H1 (cell line): ENCODE data around the gene PABPC1L. TPM values are rescaled to one million over a fixed set of nuclear protein-coding genes. Genes with fewer than 3 reads are reported as not detected.

Experiments used
- CHD2 ChIP-seq: IDR thresholded peaks from 2 replicates; pipeline ENCODE4 v1.6.1; 2012; ENCODE audit warnings: low read length, improper control_type of control experiment
- CHD7 ChIP-seq: fragments of 300-600 bp; sonication (generic); IDR thresholded peaks from 2 replicates; pipeline ENCODE4 v1.7.1; 2012; ENCODE audit warnings: low read length, moderate library complexity, mild to moderate bottlenecking, inconsistent platforms; ENCODE audit not compliant: insufficient replicate concordance
- EGR1 ChIP-seq: IDR thresholded peaks from 2 replicates; pipeline ENCODE4 v1.6.1; 2011; ENCODE audit warnings: low read depth, low read length, borderline replicate concordance
- EP300 ChIP-seq, 2 experiments: IDR thresholded peaks; 1 replicate in 1 of 2; 2 replicates in 1 of 2; pipeline ENCODE4 v1.6.1; 2011 to 2012; ENCODE audit warnings: low read depth in 2 of 2, low read length in 2 of 2, mild to moderate bottlenecking in 2 of 2, borderline replicate concordance in 1 of 2, inconsistent platforms in 1 of 2, moderate library complexity in 1 of 2
- GTF2F1 ChIP-seq: IDR thresholded peaks from 2 replicates; pipeline ENCODE4 v1.6.1; 2012; ENCODE audit warnings: low read depth, low read length, improper control_type of control experiment, borderline replicate concordance
- NRF1 ChIP-seq: IDR thresholded peaks from 2 replicates; pipeline ENCODE4 v1.6.1; 2011; ENCODE audit warnings: mild to moderate bottlenecking, low read depth, low read length, improper control_type of control experiment
- SAP30 ChIP-seq: fragments of 300-600 bp; sonication (generic); IDR thresholded peaks from 2 replicates; pipeline ENCODE4 v1.7.1; 2012; ENCODE audit warnings: low read length, moderate library complexity, mild to moderate bottlenecking, inconsistent platforms; ENCODE audit not compliant: insufficient read depth, insufficient replicate concordance
- SP4 ChIP-seq: IDR thresholded peaks from 2 replicates; pipeline ENCODE4 v1.6.1; 2012; ENCODE audit warnings: low read length, inconsistent platforms
- TAF1 ChIP-seq: IDR thresholded peaks from 2 replicates; pipeline ENCODE4 v1.6.1; 2011; ENCODE audit warnings: mild to moderate bottlenecking, low read depth, low read length
- TBP ChIP-seq: IDR thresholded peaks from 2 replicates; pipeline ENCODE4 v1.6.1; 2011; ENCODE audit warnings: low read depth, low read length, improper control_type of control experiment
- TEAD4 ChIP-seq: IDR thresholded peaks from 2 replicates; pipeline ENCODE4 v1.6.1; 2012; ENCODE audit warnings: low read depth, low read length, inconsistent platforms, mixed read lengths
- polyA plus RNA-seq, 7 experiments: library from polyadenylated mRNA; depleted of rRNA in 3 of 7; stranded (reverse) in 5 of 7; unstranded in 2 of 7; fragments of >200 nt in 5 of 7; fragments of 200-250 nt in 2 of 7; gene quantifications; 1 replicate in 5 of 7; 2 replicates in 1 of 7; 4 replicates in 1 of 7; pipeline versions ENCODE4 v1.2.1 to v1.2.3, GENCODE V29; 2011 to 2013; ENCODE audit warnings: missing spikeins in 2 of 7, mixed read lengths in 2 of 7
- total RNA-seq: library from RNA; stranded (reverse); fragmentation: NEBNext Ultra II Directional; extraction: Animal tissue kit (Norgen Biotek cat#: 25700); gene quantifications from 2 replicates; pipeline ENCODE4 v1.2.1, GENCODE V29; 2021
- TF ChIP-seq, protein P1 (sequence below): IDR thresholded peaks from 2 replicates; pipeline ENCODE4 v1.6.1; 2012; ENCODE audit warnings: inconsistent platforms

PABPC1L gene
- total and polyA plus RNA-seq, 2 of the 8 experiments (the other 6 are each of a cell fraction or from before 2014, with no cell fraction given), result 61.1 to 108 TPM

- TF ChIP-seq CHD7, result no peak
- no peak for TF ChIP-seq EP300 (IDR thresholded peaks at IDR 0.05; ENCODE audit: borderline replicate concordance in 1 of 2, low read depth in 2 of 2, low read length in 2 of 2)
- TF ChIP-seq CHD2, result no peak
- TF ChIP-seq TEAD4, result no peak
- no peak for TF ChIP-seq SP4
- no peak for TF ChIP-seq NRF1
- TF ChIP-seq, protein P1, sequence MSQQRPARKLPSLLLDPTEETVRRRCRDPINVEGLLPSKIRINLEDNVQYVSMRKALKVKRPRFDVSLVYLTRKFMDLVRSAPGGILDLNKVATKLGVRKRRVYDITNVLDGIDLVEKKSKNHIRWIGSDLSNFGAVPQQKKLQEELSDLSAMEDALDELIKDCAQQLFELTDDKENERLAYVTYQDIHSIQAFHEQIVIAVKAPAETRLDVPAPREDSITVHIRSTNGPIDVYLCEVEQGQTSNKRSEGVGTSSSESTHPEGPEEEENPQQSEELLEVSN, result no peak
- TF ChIP-seq TBP, result no peak
- no peak for TF ChIP-seq EGR1
- TF ChIP-seq SAP30, result no peak
- TF ChIP-seq TAF1, result no peak
- TF ChIP-seq GTF2F1, result no peak
Measured at GRCh38 chr20:44894959-44895358, 14.9 kb upstream of the PABPC1L start (continued).
